K562 (cell line): ENCODE data around the gene NAGPA. TPM values are rescaled to one million over a fixed set of nuclear protein-coding genes. Genes with fewer than 3 reads are reported as not detected.
"Not testable (repeated sequence)": the region's sequence is repeated elsewhere in the genome, so short reads cannot be mapped to it uniquely, and the experiment has no call there.

Experiments
- ATAC-seq: fragments of 200-7000 bp; cut with Tn5 transposase; 3 replicates; pipeline ENCODE4 v1.9.1; 2020; ENCODE audit warnings: moderate library complexity
- BruUV-seq: library from RNA; stranded (reverse); fragments of 400-500 nt; replicated peaks from 2 replicates; lab custom pipeline; 2021; lab: Mats Ljungman, UMichigan
- CTCF ChIA-PET: fragments of 300-600 bp; formaldehyde crosslinking; extraction: SDS; loops from one replicate; lab custom pipeline; 2021; ENCODE audit warnings: low intra/inter-chr PET ratio; lab: Yijun Ruan, JAX
- POLR2A ChIA-PET: fragments of 300-600, 350-650 bp; sonication (Branson Sonifier 250); formaldehyde crosslinking; extraction: SDS; loops from one replicate; lab custom pipeline; 2021; ENCODE audit warnings: antibody characterized with exemption, inconsistent platforms; lab: Yijun Ruan, JAX
- DNase-seq, 4 experiments: peaks; one replicate each; pipeline versions ENCODE4 v3.0.0 to v3.0.0-alpha.2; 2011 to 2018; ENCODE audit warnings: low spot score in 3 of 4, mixed read lengths in 3 of 4; ENCODE audit errors: extremely low read depth in 1 of 4
- FAIRE-seq: peaks from 2 replicates; lab custom pipeline; 2011; peaks lifted over from hg19 to GRCh38; lab: Jason Lieb, UNC
- H2AFZ ChIP-seq: 2 replicates; pipeline ENCODE4 v1.6.0; 2011; ENCODE audit warnings: low read depth, low read length, control low read depth, inconsistent platforms
- H3K27ac ChIP-seq: fragments of 200-600 bp; 3 replicates; pipeline ENCODE4 v1.8.0; 2011; ENCODE audit warnings: low read depth, mild to moderate bottlenecking, control low read depth, inconsistent platforms, low read length, moderate library complexity, mixed read lengths; ENCODE audit errors: extremely low read depth
- H3K27me3 ChIP-seq, 2 experiments: fragments of 300-600 bp in 1 of 2; 2 replicates in 1 of 2; 3 replicates in 1 of 2; pipeline versions ENCODE4 v1.6.0 to v1.8.0; 2011; ENCODE audit warnings: inconsistent platforms in 2 of 2, low read length in 2 of 2, mild to moderate bottlenecking in 1 of 2, mixed read lengths in 1 of 2, moderate library complexity in 1 of 2; ENCODE audit not compliant: control insufficient read depth in 2 of 2, insufficient read depth in 2 of 2
- H3K36me3 ChIP-seq: fragments of 300-600 bp; 3 replicates; pipeline ENCODE4 v1.8.0; 2011; ENCODE audit warnings: mild to moderate bottlenecking, low read length, inconsistent platforms; ENCODE audit not compliant: control insufficient read depth, insufficient read depth
- H3K4me1 ChIP-seq, 2 experiments: fragments of 200-600 bp in 1 of 2; replicated peaks in 1 of 2; 2 replicates in 1 of 2; 3 replicates in 1 of 2; pipeline versions ENCODE4 v1.5.1 to v1.8.0; 2011; ENCODE audit warnings: inconsistent platforms in 2 of 2, low read length in 2 of 2, mild to moderate bottlenecking in 1 of 2, mixed read lengths in 1 of 2, moderate library complexity in 1 of 2; ENCODE audit not compliant: control insufficient read depth in 2 of 2, insufficient read depth in 2 of 2
- H3K4me2 ChIP-seq: 2 replicates; pipeline ENCODE4 v1.6.1; 2011; ENCODE audit warnings: low read length, control low read depth, inconsistent platforms, mixed read lengths; ENCODE audit not compliant: insufficient read depth
- H3K4me3 ChIP-seq: fragments of 200-600 bp; sonication (generic), shearing (Covaris generic); 2 replicates; pipeline ENCODE4 v1.5.1; 2016; ENCODE audit warnings: control low read depth, inconsistent platforms
- H3K79me2 ChIP-seq: fragments of 200-600 bp; 3 replicates; pipeline ENCODE4 v1.8.0; 2011; ENCODE audit warnings: low read length, inconsistent platforms; ENCODE audit not compliant: control insufficient read depth, insufficient read depth
- H3K9ac ChIP-seq, 2 experiments: 2 replicates each; pipeline versions ENCODE4 v1.6.0 to v1.6.1; 2011; ENCODE audit warnings: low read depth in 2 of 2, low read length in 2 of 2, control low read depth in 1 of 2, inconsistent platforms in 1 of 2, mild to moderate bottlenecking in 1 of 2, mixed read lengths in 1 of 2; ENCODE audit not compliant: insufficient read depth in 1 of 2
- H3K9me1 ChIP-seq: one replicate; pipeline ENCODE4 v1.6.0; 2011; ENCODE audit warnings: inconsistent platforms, mild to moderate bottlenecking, low read length, moderate library complexity; ENCODE audit not compliant: control insufficient read depth, insufficient read depth
- H3K9me3 ChIP-seq: replicated peaks from 2 replicates; pipeline ENCODE4 v1.5.1; 2011; ENCODE audit warnings: low read depth, low read length, inconsistent platforms; ENCODE audit not compliant: control insufficient read depth, insufficient read depth
- H4K20me1 ChIP-seq: replicated peaks from 2 replicates; pipeline ENCODE4 v1.6.1; 2011; ENCODE audit warnings: low read length, inconsistent platforms, mixed read lengths; ENCODE audit not compliant: control insufficient read depth, insufficient read depth
- ATF1 ChIP-seq, 2 experiments: fragments of 450-650 bp in 1 of 2; IDR thresholded peaks; 2 replicates each; pipeline ENCODE4 v1.6.1; 2016; ENCODE audit warnings: missing compliant biosample characterization in 1 of 2, missing genetic modification characterization in 1 of 2
- BHLHE40 ChIP-seq: IDR thresholded peaks from 2 replicates; pipeline ENCODE4 v1.6.1; 2011; ENCODE audit warnings: low read length, improper control_type of control experiment
- CREM ChIP-seq: IDR thresholded peaks from 2 replicates; pipeline ENCODE4 v1.6.1; 2014; ENCODE audit warnings: antibody characterized with exemption, low read depth
- FOS ChIP-seq: IDR thresholded peaks from 3 replicates; pipeline ENCODE4 v1.6.1; 2011; ENCODE audit not compliant: insufficient read length; ENCODE audit errors: extremely low read depth
- GTF2E2 ChIP-seq: fragments of 200-800 bp; sonication (Bioruptor generic); IDR thresholded peaks from 2 replicates; pipeline ENCODE4 v1.6.1; 2016; ENCODE audit warnings: missing genetic modification characterization, missing compliant biosample characterization
- HCFC1 ChIP-seq: IDR thresholded peaks from 2 replicates; pipeline ENCODE4 v1.6.1; 2012; ENCODE audit warnings: low read depth, low read length, improper control_type of control experiment
- RNF2 ChIP-seq: sonication (generic); IDR thresholded peaks from 2 replicates; pipeline ENCODE4 v1.6.1; 2016
- SIN3B ChIP-seq: fragments of 450-650 bp; IDR thresholded peaks from 2 replicates; pipeline ENCODE4 v1.6.1; 2017; ENCODE audit warnings: low read depth, mild to moderate bottlenecking, moderate library complexity
- SIX5 ChIP-seq, 2 experiments: IDR thresholded peaks; 2 replicates each; pipeline ENCODE4 v1.6.1; 2011; ENCODE audit warnings: low read length in 2 of 2, borderline replicate concordance in 1 of 2, low read depth in 1 of 2, mild to moderate bottlenecking in 1 of 2, moderate library complexity in 1 of 2; ENCODE audit not compliant: insufficient read depth in 1 of 2
- SP1 ChIP-seq: sonication (generic); formaldehyde crosslinking; IDR thresholded peaks from 2 replicates; pipeline ENCODE4 v1.8.1; 2022; ENCODE audit warnings: mild to moderate bottlenecking, missing genetic modification reagents
- SP2 ChIP-seq: IDR thresholded peaks from 2 replicates; pipeline ENCODE4 v1.6.1; 2011; ENCODE audit warnings: mild to moderate bottlenecking, low read depth, low read length, moderate library complexity; ENCODE audit not compliant: poor library complexity, severe bottlenecking; ENCODE audit errors: extremely low read depth
- TARDBP ChIP-seq: fragments of 450-650 bp; IDR thresholded peaks from 2 replicates; pipeline ENCODE4 v1.6.1; 2016
- ZNF561 ChIP-seq: fragments of 450-650 bp; formaldehyde crosslinking; conservative IDR thresholded peaks from 2 replicates; pipeline ENCODE4 v1.4.0; 2020; ENCODE audit warnings: mild to moderate bottlenecking, moderate library complexity
- WGBS: fragments of 100-300 bp; shearing (Covaris generic); methylation state at CpG from one replicate; pipeline ENCODE4 v1.1.6; 2016; ENCODE audit warnings: low coverage, mixed read lengths; ENCODE audit not compliant: insufficient coverage; ENCODE audit errors: missing lambda C conversion rate; 5-methylcytosine and 5-hydroxymethylcytosine counted together
- in situ Hi-C: fragments of 300-500 bp; cut with MboI; formaldehyde crosslinking; loops from 4 replicates; pipeline ENCODE4 v1.15.0; 2018; ENCODE audit warnings: inconsistent platforms, mixed read lengths
- intact Hi-C: fragments of 100-400 bp; cut with micrococcal nuclease; formaldehyde crosslinking; loops from 2 replicates; pipeline ENCODE4 v1.14.2; 2022
- polyA plus RNA-seq, 8 experiments: library from polyadenylated mRNA; depleted of rRNA in 4 of 8; stranded (reverse) in 5 of 8; unstranded in 3 of 8; fragments of >200 nt; fragmentation: Nextera tagmentation in 2 of 8; fragmentation: Illumina TruSeq in 1 of 8; extraction: Ambion mirVana in 2 of 8; extraction: Trizol in 1 of 8; gene quantifications; 2 replicates each; pipeline versions ENCODE4 v1.2.1 to v1.2.3, GENCODE V29; 2011 to 2014; ENCODE audit warnings: inconsistent platforms in 1 of 8, missing spikeins in 1 of 8
- total RNA-seq, 7 experiments: library from RNA; depleted of rRNA in 6 of 7; stranded (reverse); fragments of >200 nt in 6 of 7; fragmentation: Illumina TruSeq in 2 of 7; extraction: Trizol in 2 of 7; gene quantifications; 2 replicates each; pipeline versions ENCODE4 v1.2.1 to v1.2.3, GENCODE V29; 2011 to 2021; ENCODE audit warnings: low replicate concordance in 1 of 7
- TF ChIP-seq, protein P1 (sequence below): sonication (generic); formaldehyde crosslinking; IDR thresholded peaks from 2 replicates; pipeline ENCODE4 v1.8.0; 2022; ENCODE audit warnings: mild to moderate bottlenecking, missing genetic modification reagents
- TF ChIP-seq, protein P2 (sequence below): sonication (generic); formaldehyde crosslinking; IDR thresholded peaks from 2 replicates; pipeline ENCODE4 v1.8.0; 2022; ENCODE audit warnings: mild to moderate bottlenecking, missing genetic modification reagents

Gene NAGPA
- total and polyA plus RNA-seq, 9 of the 15 experiments (the other 6 are each of a cell fraction or from before 2014, with no cell fraction given), result 0.15 to 12.7 (median 4.6) TPM

DNA sequence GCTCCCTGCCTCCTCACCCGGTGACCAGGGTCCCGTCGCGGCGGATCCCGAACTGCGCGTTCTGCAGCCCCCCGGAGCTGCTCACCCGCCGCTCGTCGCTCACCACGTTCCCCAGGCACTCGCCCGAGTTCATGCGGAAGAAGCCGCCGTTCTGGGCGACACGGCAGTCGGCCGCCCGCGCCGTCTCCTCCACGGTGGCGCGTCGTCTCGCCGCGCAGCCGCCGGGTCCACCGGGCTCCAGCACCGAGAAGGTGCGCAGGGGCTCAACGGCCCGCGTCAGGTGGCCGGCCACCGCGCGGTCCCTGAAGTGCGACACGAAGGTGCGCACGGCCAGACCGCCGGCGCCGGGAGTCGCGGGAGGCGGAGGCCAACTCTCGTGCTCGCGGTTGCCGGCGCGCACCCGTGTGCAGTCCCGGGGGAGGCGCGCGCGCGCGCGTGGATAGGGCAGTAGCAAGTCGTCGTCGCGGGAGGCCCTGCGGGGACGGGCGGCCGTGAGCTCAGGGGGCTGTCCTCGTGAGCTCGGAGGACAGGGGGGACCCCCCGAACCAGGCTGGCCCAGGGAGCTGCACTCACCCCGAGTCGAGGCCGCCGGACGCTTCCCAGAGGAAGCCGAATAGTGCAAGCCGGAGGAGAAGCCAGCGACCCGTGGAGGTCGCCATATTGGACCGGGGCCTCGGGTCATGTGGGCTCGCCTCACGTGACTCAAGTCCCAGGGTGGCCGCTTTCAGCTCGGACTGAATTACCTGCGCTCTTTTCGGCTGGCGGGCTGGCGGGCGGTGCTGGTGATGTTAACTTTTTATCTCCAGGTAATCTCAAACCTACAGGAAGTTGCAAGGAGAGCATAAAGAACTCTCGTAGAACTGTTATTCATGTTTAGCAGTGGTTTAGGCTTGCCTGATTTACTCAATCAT, at the start of gene NAGPA (continued):
- TF ChIP-seq FOS, result peak; percentile 63
- TF ChIP-seq, protein P1, sequence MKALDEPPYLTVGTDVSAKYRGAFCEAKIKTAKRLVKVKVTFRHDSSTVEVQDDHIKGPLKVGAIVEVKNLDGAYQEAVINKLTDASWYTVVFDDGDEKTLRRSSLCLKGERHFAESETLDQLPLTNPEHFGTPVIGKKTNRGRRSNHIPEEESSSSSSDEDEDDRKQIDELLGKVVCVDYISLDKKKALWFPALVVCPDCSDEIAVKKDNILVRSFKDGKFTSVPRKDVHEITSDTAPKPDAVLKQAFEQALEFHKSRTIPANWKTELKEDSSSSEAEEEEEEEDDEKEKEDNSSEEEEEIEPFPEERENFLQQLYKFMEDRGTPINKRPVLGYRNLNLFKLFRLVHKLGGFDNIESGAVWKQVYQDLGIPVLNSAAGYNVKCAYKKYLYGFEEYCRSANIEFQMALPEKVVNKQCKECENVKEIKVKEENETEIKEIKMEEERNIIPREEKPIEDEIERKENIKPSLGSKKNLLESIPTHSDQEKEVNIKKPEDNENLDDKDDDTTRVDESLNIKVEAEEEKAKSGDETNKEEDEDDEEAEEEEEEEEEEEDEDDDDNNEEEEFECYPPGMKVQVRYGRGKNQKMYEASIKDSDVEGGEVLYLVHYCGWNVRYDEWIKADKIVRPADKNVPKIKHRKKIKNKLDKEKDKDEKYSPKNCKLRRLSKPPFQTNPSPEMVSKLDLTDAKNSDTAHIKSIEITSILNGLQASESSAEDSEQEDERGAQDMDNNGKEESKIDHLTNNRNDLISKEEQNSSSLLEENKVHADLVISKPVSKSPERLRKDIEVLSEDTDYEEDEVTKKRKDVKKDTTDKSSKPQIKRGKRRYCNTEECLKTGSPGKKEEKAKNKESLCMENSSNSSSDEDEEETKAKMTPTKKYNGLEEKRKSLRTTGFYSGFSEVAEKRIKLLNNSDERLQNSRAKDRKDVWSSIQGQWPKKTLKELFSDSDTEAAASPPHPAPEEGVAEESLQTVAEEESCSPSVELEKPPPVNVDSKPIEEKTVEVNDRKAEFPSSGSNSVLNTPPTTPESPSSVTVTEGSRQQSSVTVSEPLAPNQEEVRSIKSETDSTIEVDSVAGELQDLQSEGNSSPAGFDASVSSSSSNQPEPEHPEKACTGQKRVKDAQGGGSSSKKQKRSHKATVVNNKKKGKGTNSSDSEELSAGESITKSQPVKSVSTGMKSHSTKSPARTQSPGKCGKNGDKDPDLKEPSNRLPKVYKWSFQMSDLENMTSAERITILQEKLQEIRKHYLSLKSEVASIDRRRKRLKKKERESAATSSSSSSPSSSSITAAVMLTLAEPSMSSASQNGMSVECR, result peak; percentile 98
- peak in 1 of 2 experiments; percentile 37; a peak in 1 of 4 replicates for TF ChIP-seq SIX5 (IDR thresholded peaks at IDR 0.05; ENCODE audit: borderline replicate concordance in 1 of 2, insufficient read depth in 1 of 2, low read depth in 1 of 2, low read length in 2 of 2)
- peak; percentile 85 for TF ChIP-seq HCFC1
- peak; percentile 88 for TF ChIP-seq BHLHE40
- peak; percentile 31 for TF ChIP-seq SP2
- TF ChIP-seq GTF2E2 (tag), result peak; percentile 57; the same call in 1 of the 2 replicates
- TF ChIP-seq ATF1 (CRISPR knock-in tag; IDR thresholded peaks at IDR 0.05), result no peak
- TF ChIP-seq ATF1 (tag; IDR thresholded peaks at IDR 0.05), result peak; percentile 48; the same call in 1 of the 2 replicates
- TF ChIP-seq CREM, result 0 out of 2 replicates have a peak, but pooled peaks have one; percentile 34
- TF ChIP-seq TARDBP, result peak; percentile 54; the same call in 1 of the 2 replicates
- TF ChIP-seq SP1 (CRISPR knock-in tag), result peak; percentile 37; the same call in 1 of the 2 replicates
- peak; percentile 100 for TF ChIP-seq SIN3B
- TF ChIP-seq, protein P2, sequence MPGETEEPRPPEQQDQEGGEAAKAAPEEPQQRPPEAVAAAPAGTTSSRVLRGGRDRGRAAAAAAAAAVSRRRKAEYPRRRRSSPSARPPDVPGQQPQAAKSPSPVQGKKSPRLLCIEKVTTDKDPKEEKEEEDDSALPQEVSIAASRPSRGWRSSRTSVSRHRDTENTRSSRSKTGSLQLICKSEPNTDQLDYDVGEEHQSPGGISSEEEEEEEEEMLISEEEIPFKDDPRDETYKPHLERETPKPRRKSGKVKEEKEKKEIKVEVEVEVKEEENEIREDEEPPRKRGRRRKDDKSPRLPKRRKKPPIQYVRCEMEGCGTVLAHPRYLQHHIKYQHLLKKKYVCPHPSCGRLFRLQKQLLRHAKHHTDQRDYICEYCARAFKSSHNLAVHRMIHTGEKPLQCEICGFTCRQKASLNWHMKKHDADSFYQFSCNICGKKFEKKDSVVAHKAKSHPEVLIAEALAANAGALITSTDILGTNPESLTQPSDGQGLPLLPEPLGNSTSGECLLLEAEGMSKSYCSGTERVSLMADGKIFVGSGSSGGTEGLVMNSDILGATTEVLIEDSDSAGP (CRISPR knock-in tag), result no peak
- peak; percentile 84 for TF ChIP-seq RNF2
- no peak for TF ChIP-seq ZNF561 (CRISPR knock-in tag)

DNA sequence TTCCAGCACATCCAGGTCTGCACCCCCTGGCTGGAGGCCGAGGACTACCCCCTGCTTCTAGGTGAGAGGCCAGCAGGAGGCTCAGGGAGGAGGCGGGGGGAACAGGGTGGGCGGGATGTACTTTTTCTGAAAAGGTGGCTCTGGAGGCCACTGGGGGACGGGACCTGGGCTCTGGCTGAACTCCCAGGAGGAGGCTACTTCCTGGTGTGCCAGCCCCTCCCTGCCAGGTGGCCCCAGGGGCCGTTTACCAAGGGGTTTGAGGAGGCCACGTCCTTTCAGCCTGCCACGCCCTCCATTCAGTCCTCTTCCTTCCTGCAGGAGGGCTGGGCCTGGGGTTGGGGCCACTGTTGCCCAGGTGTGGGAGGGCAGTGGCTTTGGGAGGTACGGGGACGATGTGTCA, 47.3 kb upstream of the NAGPA start:
- 100% methylated on average over 1 of the region's 9 CpGs for whole genome bisulfite sequencing
- CTCF ChIA-PET, BruUV-seq: not testable (repeated sequence)

More for the DNA sequence above, 47.3 kb upstream of the NAGPA start:
- H3K27me3 ChIP-seq, intact Hi-C loops, FAIRE-seq, in situ Hi-C loops, H3K4me2 ChIP-seq, H3K4me1 ChIP-seq, H3K27ac ChIP-seq, H3K9me3 ChIP-seq, H3K79me2 ChIP-seq, H2AFZ ChIP-seq, H3K9ac ChIP-seq, DNase-seq, H4K20me1 ChIP-seq, ATAC-seq, H3K4me3 ChIP-seq, H3K9me1 ChIP-seq: not testable (repeated sequence)
- POLR2A ChIA-PET, result interaction anchor here (1.4 kb wide), 1 partner anchor 9 kb away, joined by 6 read pairs; the partner anchor contains the start of gene ALG1
- H3K36me3 ChIP-seq, result peaks cover 31% of the 10 kb centered on the region; the same call in 2 of the 3 replicates
